ENCODE measurements around the gene RAPH1.

RAPH1 gene

GRCh38 chr2:203441463-203441862 lies 93.6 kb downstream of the RAPH1 start:
- no peak overlapping the region for H2AFZ ChIP-seq (ENCODE audit: insufficient read depth, low read length, poor library complexity)
- H3K79me2 ChIP-seq (ENCODE audit: control insufficient read depth, insufficient read depth, low read length, poor library complexity): no peaks in the 10 kb centered on the region
- no peak for DNase-seq
- no peaks in the 10 kb centered on the region for H3K79me1 ChIP-seq (ENCODE audit: low read length)
- no peaks in the 10 kb centered on the region for H3K27me3 ChIP-seq (ENCODE audit: insufficient read depth, low read length)
- no peak overlapping the region for H2BK120ac ChIP-seq (ENCODE audit: insufficient read depth, low read length, poor library complexity)
- H3K4me2 ChIP-seq (ENCODE audit: low read length): no peak overlapping the region
- H3K4me3 ChIP-seq (ENCODE audit: low read depth, low read length): no peak overlapping the region
- no peak overlapping the region for H2AK5ac ChIP-seq (ENCODE audit: low read length)
- no peak overlapping the region for H2BK5ac ChIP-seq (ENCODE audit: low read depth, low read length, poor library complexity)
- H3K27ac ChIP-seq (ENCODE audit: low read depth, low read length): no peak overlapping the region
- no peaks in the 10 kb centered on the region for H3K4me1 ChIP-seq (ENCODE audit: control insufficient read depth in 1 of 2, insufficient read depth in 2 of 2, low read length in 2 of 2)
- H3K18ac ChIP-seq (ENCODE audit: low read length): no peak overlapping the region
- no peak overlapping the region for H3K4ac ChIP-seq (ENCODE audit: low read depth, low read length)
- no peak overlapping the region for H3K9ac ChIP-seq (ENCODE audit: low read length)
- H2BK12ac ChIP-seq (ENCODE audit: low read length): no peak overlapping the region
- H4K8ac ChIP-seq (ENCODE audit: low read depth, low read length): no peak overlapping the region
- H3K14ac ChIP-seq (ENCODE audit: low read length): no peak overlapping the region
- H3K36me3 ChIP-seq (ENCODE audit: control insufficient read depth in 1 of 2, insufficient read depth in 2 of 2, low read length in 2 of 2): peaks cover 22 to 30% of the 10 kb centered on the region in 2 experiments
- no peaks in the 10 kb centered on the region for H3K9me3 ChIP-seq (ENCODE audit: insufficient read depth, low read depth, low read length)
- H4K91ac ChIP-seq (ENCODE audit: low read depth, low read length): no peak overlapping the region
- no CpG with 5 or more reads among the region's 3 CpGs for WGBS (ENCODE audit: extremely low coverage, insufficient coverage, insufficient read length)
- no peak overlapping the region for H4K12ac ChIP-seq (ENCODE audit: low read depth, low read length)
- no peak overlapping the region for H3K23ac ChIP-seq (ENCODE audit: low read length)

DNA sequence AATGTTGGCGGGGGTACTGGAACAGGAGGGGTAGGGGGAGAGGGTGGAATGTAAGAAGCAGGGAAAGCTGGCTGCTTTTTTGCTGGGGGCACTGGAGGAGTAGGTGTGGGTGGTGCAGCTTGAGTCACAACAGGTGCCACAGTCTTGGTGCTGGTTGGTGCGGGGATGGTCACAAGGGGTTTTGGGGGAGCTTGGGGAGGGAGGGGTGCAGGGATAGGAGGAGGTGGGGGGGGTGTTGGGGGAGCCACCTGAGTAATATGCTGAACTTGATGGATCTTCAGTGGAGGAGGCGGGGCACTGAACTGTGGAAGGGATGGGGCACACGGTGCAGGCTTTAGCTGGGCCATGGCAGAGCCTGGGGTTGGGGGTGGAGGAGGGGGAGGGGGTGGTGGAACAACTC lies 94.4 kb downstream of the RAPH1 start:
- no CpG with 5 or more reads among the region's 4 CpGs for WGBS (ENCODE audit: extremely low coverage, insufficient coverage, insufficient read length)
- Histone ChIP-seq H3K14ac (ENCODE audit: low read length) (no peak overlapping the region), H2BK5ac (ENCODE audit: low read depth, low read length, poor library complexity) (no peak overlapping the region), H3K4me2 (ENCODE audit: low read length) (no peak overlapping the region), H3K4me1 (ENCODE audit: control insufficient read depth in 1 of 2, insufficient read depth in 2 of 2, low read length in 2 of 2) (no peaks in the 10 kb centered on the region), H4K8ac (ENCODE audit: low read depth, low read length) (no peak overlapping the region), H3K36me3 (ENCODE audit: control insufficient read depth in 1 of 2, insufficient read depth in 2 of 2, low read length in 2 of 2) (peaks cover 22 to 29% of the 10 kb centered on the region in 2 experiments), H3K18ac (ENCODE audit: low read length) (no peak overlapping the region), H3K4ac (ENCODE audit: low read depth, low read length) (no peak overlapping the region), H2AFZ (ENCODE audit: insufficient read depth, low read length, poor library complexity) (no peak overlapping the region), H2AK5ac (ENCODE audit: low read length) (no peak overlapping the region), H3K9me3 (ENCODE audit: insufficient read depth, low read depth, low read length) (no peaks in the 10 kb centered on the region), H3K79me2 (ENCODE audit: control insufficient read depth, insufficient read depth, low read length, poor library complexity) (no peaks in the 10 kb centered on the region), H3K27ac (ENCODE audit: low read depth, low read length) (no peak overlapping the region), H3K4me3 (ENCODE audit: low read depth, low read length) (no peak overlapping the region), H2BK12ac (ENCODE audit: low read length) (no peak overlapping the region), H3K9ac (ENCODE audit: low read length) (no peak overlapping the region), H3K27me3 (ENCODE audit: insufficient read depth, low read length) (no peaks in the 10 kb centered on the region), H3K79me1 (ENCODE audit: low read length) (no peaks in the 10 kb centered on the region), H3K23ac (ENCODE audit: low read length) (no peak overlapping the region), H2BK120ac (ENCODE audit: insufficient read depth, low read length, poor library complexity) (no peak overlapping the region), H4K91ac (ENCODE audit: low read depth, low read length) (no peak overlapping the region), H4K12ac (ENCODE audit: low read depth, low read length) (no peak overlapping the region)
- no peak for DNase-seq

- Histone ChIP-seq H2AFZ (ENCODE audit: insufficient read depth, low read length, poor library complexity) (no peak overlapping the region), H2BK12ac (ENCODE audit: low read length) (no peak overlapping the region), H4K8ac (ENCODE audit: low read depth, low read length) (no peak overlapping the region), H3K18ac (ENCODE audit: low read length) (no peak overlapping the region), H3K4me1 (ENCODE audit: control insufficient read depth in 1 of 2, insufficient read depth in 2 of 2, low read length in 2 of 2) (no peaks in the 10 kb centered on the region), H3K36me3 (ENCODE audit: control insufficient read depth in 1 of 2, insufficient read depth in 2 of 2, low read length in 2 of 2) (peaks cover 19 to 26% of the 10 kb centered on the region in 2 experiments), H3K79me2 (ENCODE audit: control insufficient read depth, insufficient read depth, low read length, poor library complexity) (no peaks in the 10 kb centered on the region), H3K79me1 (ENCODE audit: low read length) (no peaks in the 10 kb centered on the region), H2BK120ac (ENCODE audit: insufficient read depth, low read length, poor library complexity) (no peak overlapping the region), H3K9me3 (ENCODE audit: insufficient read depth, low read depth, low read length) (no peaks in the 10 kb centered on the region), H3K27me3 (ENCODE audit: insufficient read depth, low read length) (no peaks in the 10 kb centered on the region), H3K9ac (ENCODE audit: low read length) (no peak overlapping the region), H4K12ac (ENCODE audit: low read depth, low read length) (no peak overlapping the region), H3K4ac (ENCODE audit: low read depth, low read length) (no peak overlapping the region), H3K23ac (ENCODE audit: low read length) (no peak overlapping the region), H4K91ac (ENCODE audit: low read depth, low read length) (no peak overlapping the region), H2AK5ac (ENCODE audit: low read length) (no peak overlapping the region), H3K4me2 (ENCODE audit: low read length) (no peak overlapping the region), H3K4me3 (ENCODE audit: low read depth, low read length) (no peak overlapping the region), H2BK5ac (ENCODE audit: low read depth, low read length, poor library complexity) (no peak overlapping the region), H3K27ac (ENCODE audit: low read depth, low read length) (no peak overlapping the region), H3K14ac (ENCODE audit: low read length) (no peak overlapping the region)
- no peak for DNase-seq
- no CpG with 5 or more reads among the region's 2 CpGs for WGBS (ENCODE audit: extremely low coverage, insufficient coverage, insufficient read length)
Measured at GRCh38 chr2:203438528-203438927, 96.6 kb downstream of the RAPH1 start.

- H3K79me1 ChIP-seq (ENCODE audit: low read length): no peaks in the 10 kb centered on the region
- no peak overlapping the region for H2AK5ac ChIP-seq (ENCODE audit: low read length)
- WGBS (ENCODE audit: extremely low coverage, insufficient coverage, insufficient read length): no CpG with 5 or more reads among the region's 4 CpGs
- no peak overlapping the region for H2BK12ac ChIP-seq (ENCODE audit: low read length)
- H3K18ac ChIP-seq (ENCODE audit: low read length): no peak overlapping the region
- no peak for DNase-seq
- H3K27ac ChIP-seq (ENCODE audit: low read depth, low read length): no peak overlapping the region
- no peak overlapping the region for H2AFZ ChIP-seq (ENCODE audit: insufficient read depth, low read length, poor library complexity)
- no peaks in the 10 kb centered on the region for H3K4me1 ChIP-seq (ENCODE audit: control insufficient read depth in 1 of 2, insufficient read depth in 2 of 2, low read length in 2 of 2)
- H4K8ac ChIP-seq (ENCODE audit: low read depth, low read length): no peak overlapping the region
- no peak overlapping the region for H2BK120ac ChIP-seq (ENCODE audit: insufficient read depth, low read length, poor library complexity)
- H3K23ac ChIP-seq (ENCODE audit: low read length): no peak overlapping the region
- no peaks in the 10 kb centered on the region for H3K79me2 ChIP-seq (ENCODE audit: control insufficient read depth, insufficient read depth, low read length, poor library complexity)
- peaks cover 19 to 27% of the 10 kb centered on the region in 2 experiments for H3K36me3 ChIP-seq (ENCODE audit: control insufficient read depth in 1 of 2, insufficient read depth in 2 of 2, low read length in 2 of 2)
- no peak overlapping the region for H3K4me2 ChIP-seq (ENCODE audit: low read length)
- no peak overlapping the region for H2BK5ac ChIP-seq (ENCODE audit: low read depth, low read length, poor library complexity)
- no peak overlapping the region for H3K9ac ChIP-seq (ENCODE audit: low read length)
- H3K9me3 ChIP-seq (ENCODE audit: insufficient read depth, low read depth, low read length): no peaks in the 10 kb centered on the region
- H4K12ac ChIP-seq (ENCODE audit: low read depth, low read length): no peak overlapping the region
- no peak overlapping the region for H3K4me3 ChIP-seq (ENCODE audit: low read depth, low read length)
- no peak overlapping the region for H3K4ac ChIP-seq (ENCODE audit: low read depth, low read length)
- no peak overlapping the region for H3K14ac ChIP-seq (ENCODE audit: low read length)
- no peaks in the 10 kb centered on the region for H3K27me3 ChIP-seq (ENCODE audit: insufficient read depth, low read length)
- no peak overlapping the region for H4K91ac ChIP-seq (ENCODE audit: low read depth, low read length)
Measured at GRCh38 chr2:203437511-203437910, 97.6 kb downstream of the RAPH1 start.

Measured in trophoblast cell (in vitro differentiated cells and primary cell).